Transverse colon (tissue), 4 donors: ENCODE results near the gene SSBP4.

Experiments used
- CTCF ChIP-seq, 5 experiments: fragments of 200-600 bp in 3 of 5; fragments of 450-650 bp in 2 of 5; sonication (generic) in 3 of 5; IDR thresholded peaks; 1 replicate in 2 of 5; 2 replicates in 3 of 5; pipeline ENCODE4 v1.5.1; 2016 to 2017; ENCODE audit warnings: antibody characterized with exemption in 5 of 5, inconsistent platforms in 3 of 5, mild to moderate bottlenecking in 2 of 5, moderate library complexity in 1 of 5
- EP300 ChIP-seq: sonication (generic); formaldehyde crosslinking; IDR thresholded peaks from one replicate; pipeline ENCODE4 v1.6.1; 2017; ENCODE audit warnings: antibody characterized with exemption, low read depth
- POLR2A ChIP-seq: fragments of 450-650 bp; IDR thresholded peaks from one replicate; pipeline ENCODE4 v1.6.1; 2016; ENCODE audit warnings: antibody characterized with exemption, mild to moderate bottlenecking, moderate library complexity
- POLR2AphosphoS5 ChIP-seq, 3 donors: sonication (generic); formaldehyde crosslinking; IDR thresholded peaks; one replicate each; pipeline ENCODE4 v1.6.1; 2016; ENCODE audit warnings: antibody characterized with exemption in 3 of 3

GRCh38 chr19:18416778-18417249 lies 2.4 kb upstream of the SSBP4 start:
- TF ChIP-seq CTCF (IDR thresholded peaks at IDR 0.05): no peak
- TF ChIP-seq POLR2AphosphoS5 (IDR thresholded peaks at IDR 0.05): peak in 2 of 3 donors; percentile 7 to 12
- TF ChIP-seq POLR2A: peak; percentile 14
- no peak for TF ChIP-seq EP300
